Uterus (tissue), 4 donors: ENCODE data around the gene RALB. TPM values are rescaled to one million over a fixed set of nuclear protein-coding genes. Genes with fewer than 3 reads are reported as not detected.

Experiments
- DNase-seq, 2 donors: peaks; one replicate each; pipeline ENCODE4 v3.0.0-alpha.2; 2019 to 2020
- H3K27ac ChIP-seq, 2 donors: fragments of 200-600 bp; sonication (generic); 1 replicate in 1 of 2; 2 replicates in 1 of 2; pipeline ENCODE4 v1.5.1; 2016 to 2018
- H3K27me3 ChIP-seq, 2 donors: fragments of 200-600 bp; sonication (generic); one replicate each; pipeline ENCODE4 v1.5.1; 2018 to 2019; ENCODE audit warnings: control low read depth in 1 of 2
- H3K36me3 ChIP-seq, 2 donors: fragments of 200-600 bp; sonication (generic); one replicate each; pipeline ENCODE4 v1.5.1; 2019; ENCODE audit warnings: control low read depth in 1 of 2
- H3K4me1 ChIP-seq, 2 donors: fragments of 200-600 bp; sonication (generic); one replicate each; pipeline ENCODE4 v1.5.1; 2018 to 2019; ENCODE audit warnings: control low read depth in 1 of 2
- H3K4me3 ChIP-seq, 2 donors: fragments of 200-600 bp; sonication (generic); 1 replicate in 1 of 2; 2 replicates in 1 of 2; pipeline ENCODE4 v1.5.1; 2018 to 2019; ENCODE audit warnings: mild to moderate bottlenecking in 1 of 2
- H3K9me3 ChIP-seq, 2 donors: fragments of 200-600 bp; sonication (generic); one replicate each; pipeline ENCODE4 v1.5.1; 2019; ENCODE audit warnings: control low read depth in 1 of 2
- POLR2A ChIP-seq, 2 donors: fragments of 450-650 bp; IDR thresholded peaks; one replicate each; pipeline ENCODE4 v1.6.1; 2016; ENCODE audit warnings: antibody characterized with exemption in 2 of 2, mild to moderate bottlenecking in 1 of 2, moderate library complexity in 1 of 2
- intact Hi-C: fragments of 100-400 bp; cut with DNase I; formaldehyde crosslinking; loops from one replicate; pipeline ENCODE4 v1.15.1; 2023; ENCODE audit warnings: low total_unique reads
- small RNA-seq: library from RNA; depleted of rRNA; stranded (forward); fragments of <200 nt; gene quantifications from one replicate; pipeline ENCODE3, GENCODE V24; 2016
- total RNA-seq, 4 donors: library from RNA; depleted of rRNA in 3 of 4; stranded (reverse); fragments of >200 nt in 3 of 4; gene quantifications; one replicate each; pipeline versions ENCODE4 v1.1.0 to v1.2.4, GENCODE V29; 2014 to 2023
- TF ChIP-seq, protein P1 (sequence below), 4 experiments: fragments of 200-600 bp in 2 of 4; fragments of 450-650 bp in 2 of 4; sonication (generic) in 2 of 4; IDR thresholded peaks; one replicate each; pipeline ENCODE4 v1.5.1; 2016 to 2019; ENCODE audit warnings: antibody characterized with exemption in 4 of 4, mild to moderate bottlenecking in 2 of 4, moderate library complexity in 1 of 4
- donor health status: DM: yes; HTN: yes; CAD: no.

The RALB gene
- total RNA-seq, 4 donors from 2014 or later, result 54.1 to 96.7 (median 78.2) TPM

GRCh38 chr2:120342446-120342845 lies 89.8 kb downstream of the RALB start:
- Histone ChIP-seq H3K36me3 (no peaks in the 10 kb centered on the region), H3K4me1 (no peaks in the 10 kb centered on the region), H3K4me3 (no peak overlapping the region), H3K27ac (no peak overlapping the region), H3K27me3 (peaks cover 11 to 20% of the 10 kb centered on the region in 2 donors), H3K9me3 (no peaks in the 10 kb centered on the region)
- no peak for DNase-seq
- no peak for TF ChIP-seq POLR2A (IDR thresholded peaks at IDR 0.05)
- TF ChIP-seq, protein P1, sequence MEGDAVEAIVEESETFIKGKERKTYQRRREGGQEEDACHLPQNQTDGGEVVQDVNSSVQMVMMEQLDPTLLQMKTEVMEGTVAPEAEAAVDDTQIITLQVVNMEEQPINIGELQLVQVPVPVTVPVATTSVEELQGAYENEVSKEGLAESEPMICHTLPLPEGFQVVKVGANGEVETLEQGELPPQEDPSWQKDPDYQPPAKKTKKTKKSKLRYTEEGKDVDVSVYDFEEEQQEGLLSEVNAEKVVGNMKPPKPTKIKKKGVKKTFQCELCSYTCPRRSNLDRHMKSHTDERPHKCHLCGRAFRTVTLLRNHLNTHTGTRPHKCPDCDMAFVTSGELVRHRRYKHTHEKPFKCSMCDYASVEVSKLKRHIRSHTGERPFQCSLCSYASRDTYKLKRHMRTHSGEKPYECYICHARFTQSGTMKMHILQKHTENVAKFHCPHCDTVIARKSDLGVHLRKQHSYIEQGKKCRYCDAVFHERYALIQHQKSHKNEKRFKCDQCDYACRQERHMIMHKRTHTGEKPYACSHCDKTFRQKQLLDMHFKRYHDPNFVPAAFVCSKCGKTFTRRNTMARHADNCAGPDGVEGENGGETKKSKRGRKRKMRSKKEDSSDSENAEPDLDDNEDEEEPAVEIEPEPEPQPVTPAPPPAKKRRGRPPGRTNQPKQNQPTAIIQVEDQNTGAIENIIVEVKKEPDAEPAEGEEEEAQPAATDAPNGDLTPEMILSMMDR (IDR thresholded peaks at IDR 0.05), result no peak
- intact Hi-C loops, result loop anchor here (5.0 to 10.0 kb wide), 2 partner anchors 162 to 335 kb away; no protein-coding TSS in a partner anchor

DNA sequence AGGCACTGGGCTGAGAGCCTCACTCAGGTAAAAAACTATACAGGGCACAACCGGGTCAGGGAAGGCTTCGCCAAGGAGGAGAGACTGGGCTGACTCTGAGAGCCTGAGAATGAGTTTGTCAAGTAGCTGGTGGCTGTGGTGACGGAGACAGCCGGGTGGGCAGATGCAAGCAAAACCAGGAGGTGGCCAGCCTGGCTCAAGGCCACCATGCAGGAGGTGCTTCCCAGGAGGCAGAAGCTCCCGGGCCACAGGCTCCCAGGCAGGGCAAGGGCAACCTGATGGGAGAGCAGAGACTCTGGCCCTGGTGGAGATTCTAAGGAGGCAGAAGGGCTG lies 90.4 kb downstream of the RALB start:
- DNase-seq, result no peak
- intact Hi-C loops, result loop anchor here (5.0 to 10.0 kb wide), 2 partner anchors 162 to 334 kb away; no protein-coding TSS in a partner anchor
- Histone ChIP-seq H3K27ac (no peak overlapping the region), H3K9me3 (no peaks in the 10 kb centered on the region), H3K27me3 (peaks cover 11 to 20% of the 10 kb centered on the region in 2 donors), H3K4me1 (no peaks in the 10 kb centered on the region), H3K36me3 (no peaks in the 10 kb centered on the region), H3K4me3 (no peak overlapping the region)
- TF ChIP-seq, protein P1 (IDR thresholded peaks at IDR 0.05), result no peak
- no peak for TF ChIP-seq POLR2A (IDR thresholded peaks at IDR 0.05)

- peak; percentile 63 to 71 for DNase-seq
- peak in 1 of 2 donors; percentile 21 for TF ChIP-seq POLR2A (IDR thresholded peaks at IDR 0.05)
- TF ChIP-seq, protein P1 (IDR thresholded peaks at IDR 0.05), result peak; percentile 69 to 90 (median 85)
- Histone ChIP-seq H3K4me1 (no peaks in the 10 kb centered on the region), H3K4me3 (no peak overlapping the region), H3K9me3 (no peaks in the 10 kb centered on the region), H3K36me3 (no peaks in the 10 kb centered on the region), H3K27ac (peak overlapping the region in 1 of 2 donors; percentile 60), H3K27me3 (peaks cover 11 to 20% of the 10 kb centered on the region in 2 donors)
- intact Hi-C loops, result loop anchor here (5.0 to 10.0 kb wide), 2 partner anchors 161 to 334 kb away; no protein-coding TSS in a partner anchor
Observed at GRCh38 chr2:120343433-120344105, 90.9 kb downstream of the RALB start.

Small RNA genes lying within 50 kb of the gene (small RNA-seq; reads per million reads assigned to genes)
- not detected for gene MTND4LP14

Other genes with a start within 250 kb of the RALB start
- 10 to 100 TPM in 3 of 4 donors, 1 to 10 TPM in 1; 9.2 to 56.5 (median 25.1) TPM for gene EPB41L5, start 239.8 kb upstream of the RALB start, total RNA-seq
- gene TMEM185B, start 29.5 kb upstream of the RALB start, total RNA-seq, result 10 to 100 TPM; 11.5 to 34.6 (median 22.0) TPM
- gene INHBB, start 93.3 kb downstream of the RALB start, total RNA-seq, result 10 to 100 TPM in 1 of 4 donors, 1 to 10 TPM in 2, under 1 TPM in 1; 0.35 to 18.1 (median 4.2) TPM